ENCODE measurements around the gene RPSA. TPM values are rescaled to one million over a fixed set of nuclear protein-coding genes. Genes with fewer than 3 reads are reported as not detected.
"Not testable (repeated sequence)": the region's sequence is repeated elsewhere in the genome, so short reads cannot be mapped to it uniquely, and the experiment has no call there.

Gene RPSA
- total RNA-seq, 1 donor from 2014 or later, result 1,935 TPM

GRCh38 chr3:39404943-39405686, 1.4 kb upstream of the RPSA start:
- intact Hi-C loops (cut with micrococcal nuclease), result loop anchor here (5.0 to 10.0 kb wide), 3 partner anchors 900 to 1240 kb away; partner anchors contain the start of genes EIF1B, OXSR1 and RPL14
- Mint-ChIP-seq H3K36me3 (ENCODE audit: low read depth) (peaks cover 55% of the 10 kb centered on the region), H3K9me3 (no peaks in the 10 kb centered on the region), H3K4me3 (no peak overlapping the region), H3K27ac (no peak overlapping the region), H3K27me3 (peaks cover 2% of the 10 kb centered on the region), H3K4me1 (peaks cover 29% of the 10 kb centered on the region)
- no peak for DNase-seq

- H3K27me3 Mint-ChIP-seq, result peaks cover 2% of the 10 kb centered on the region
- peak overlapping the region; percentile 99 for H3K27ac Mint-ChIP-seq
- intact Hi-C loops (cut with micrococcal nuclease), result loop anchor here (1.0 to 10.0 kb wide), 7 partner anchors 11 to 1241 kb away; partner anchors contain the start of genes EIF1B, OXSR1, RPL14 and SCN11A
- peaks cover 32% of the 10 kb centered on the region for H3K4me1 Mint-ChIP-seq
- no peaks in the 10 kb centered on the region for H3K9me3 Mint-ChIP-seq
- H3K36me3 Mint-ChIP-seq (ENCODE audit: low read depth), result peaks cover 56% of the 10 kb centered on the region
- H3K4me3 Mint-ChIP-seq, result peak overlapping the region; percentile 92
- no peak for DNase-seq
These were observed 693 bp upstream of the RPSA start for GRCh38 chr3:39405687-39406367.

GRCh38 chr3:39407259-39407629, 724 bp downstream of the RPSA start:
- no peak for DNase-seq
- H3K9me3 Mint-ChIP-seq, result no peaks in the 10 kb centered on the region
- H3K4me1 Mint-ChIP-seq, result peaks cover 38% of the 10 kb centered on the region
- H3K4me3 Mint-ChIP-seq, result peak overlapping the region; percentile 92
- peak overlapping the region; percentile 99 for H3K27ac Mint-ChIP-seq
- intact Hi-C loops (cut with micrococcal nuclease), result loop anchor here (5.0 to 10.0 kb wide), 3 partner anchors 898 to 1242 kb away; partner anchors contain the start of genes EIF1B, OXSR1 and RPL14
- peaks cover 2% of the 10 kb centered on the region for H3K27me3 Mint-ChIP-seq
- peaks cover 59% of the 10 kb centered on the region for H3K36me3 Mint-ChIP-seq (ENCODE audit: low read depth)

GRCh38 chr3:39407773-39408492, 1.4 kb downstream of the RPSA start:
- Mint-ChIP-seq H3K9me3 (no peaks in the 10 kb centered on the region), H3K27ac (peak overlapping the region; percentile 99), H3K4me3 (peak overlapping the region; percentile 92), H3K4me1 (peaks cover 42% of the 10 kb centered on the region), H3K27me3 (peaks cover 2% of the 10 kb centered on the region), H3K36me3 (ENCODE audit: low read depth) (peaks cover 65% of the 10 kb centered on the region)
- intact Hi-C loops (cut with micrococcal nuclease), result loop anchor here (5.0 to 10.0 kb wide), 3 partner anchors 897 to 1243 kb away; partner anchors contain the start of genes EIF1B, OXSR1 and RPL14
- no peak for DNase-seq

- DNase-seq, result no peak
- H3K36me3 Mint-ChIP-seq (ENCODE audit: low read depth), result peaks cover 70% of the 10 kb centered on the region
- H3K27ac Mint-ChIP-seq, result peak overlapping the region; percentile 99
- H3K4me3 Mint-ChIP-seq, result peak overlapping the region; percentile 92
- H3K4me1 Mint-ChIP-seq, result peaks cover 43% of the 10 kb centered on the region
- intact Hi-C loops (cut with micrococcal nuclease), result loop anchor here (5.0 to 10.0 kb wide), 3 partner anchors 896 to 1244 kb away; partner anchors contain the start of genes EIF1B, OXSR1 and RPL14
- no peaks in the 10 kb centered on the region for H3K9me3 Mint-ChIP-seq
- peaks cover 2% of the 10 kb centered on the region for H3K27me3 Mint-ChIP-seq
These were observed 2.2 kb downstream of the RPSA start for GRCh38 chr3:39408493-39409372.

GRCh38 chr3:39409514-39410136, 3.1 kb downstream of the RPSA start:
- peaks cover 77% of the 10 kb centered on the region for H3K36me3 Mint-ChIP-seq (ENCODE audit: low read depth)
- H3K27ac Mint-ChIP-seq, result peak overlapping the region; percentile 75
- peaks cover 2% of the 10 kb centered on the region for H3K27me3 Mint-ChIP-seq
- no peaks in the 10 kb centered on the region for H3K9me3 Mint-ChIP-seq
- DNase-seq, result no peak
- H3K4me3 Mint-ChIP-seq, result peak overlapping the region; percentile 92
- peaks cover 43% of the 10 kb centered on the region for H3K4me1 Mint-ChIP-seq
- intact Hi-C loops (cut with micrococcal nuclease), result loop anchor here (5.0 to 10.0 kb wide), 3 partner anchors 895 to 1245 kb away; partner anchors contain the start of genes EIF1B, OXSR1 and RPL14

GRCh38 chr3:39410893-39411292, 4.4 kb downstream of the RPSA start:
- H3K36me3 Mint-ChIP-seq (ENCODE audit: low read depth), result peaks cover 82% of the 10 kb centered on the region
- intact Hi-C loops (cut with micrococcal nuclease), result no loop called here
- peaks cover 44% of the 10 kb centered on the region for H3K4me1 Mint-ChIP-seq
- peaks cover 2% of the 10 kb centered on the region for H3K27me3 Mint-ChIP-seq
- no peak overlapping the region for H3K4me3 Mint-ChIP-seq
- no peaks in the 10 kb centered on the region for H3K9me3 Mint-ChIP-seq
- H3K27ac Mint-ChIP-seq, result no peak overlapping the region
- DNase-seq, result no peak

- H3K4me1 Mint-ChIP-seq, result peaks cover 40% of the 10 kb centered on the region
- H3K9me3 Mint-ChIP-seq, result no peaks in the 10 kb centered on the region
- H3K4me3 Mint-ChIP-seq, result no peak overlapping the region
- peaks cover 75% of the 10 kb centered on the region for H3K36me3 Mint-ChIP-seq (ENCODE audit: low read depth)
- no peak overlapping the region for H3K27ac Mint-ChIP-seq
- H3K27me3 Mint-ChIP-seq, result no peaks in the 10 kb centered on the region
- DNase-seq, result no peak
- intact Hi-C loops (cut with micrococcal nuclease), result no loop called here
These were observed 6.2 kb downstream of the RPSA start for GRCh38 chr3:39412668-39413260.

- intact Hi-C loops (cut with micrococcal nuclease), result no loop called here
- no peak overlapping the region for H3K27ac Mint-ChIP-seq
These were observed 7.3 kb downstream of the RPSA start for GRCh38 chr3:39413691-39414420.

GRCh38 chr3:39414421-39414907, 7.9 kb downstream of the RPSA start:
- Mint-ChIP-seq H3K4me3 (no peak overlapping the region), H3K27me3 (peaks cover 3% of the 10 kb centered on the region), H3K4me1 (peaks cover 28% of the 10 kb centered on the region), H3K36me3 (ENCODE audit: low read depth) (peaks cover 58% of the 10 kb centered on the region), H3K27ac (peak overlapping the region; percentile 80), H3K9me3 (no peaks in the 10 kb centered on the region)
- intact Hi-C loops (cut with micrococcal nuclease), result no loop called here
- no peak for DNase-seq

More at GRCh38 chr3:39413691-39414420, 7.3 kb downstream of the RPSA start:
- Mint-ChIP-seq H3K36me3 (ENCODE audit: low read depth) (peaks cover 64% of the 10 kb centered on the region), H3K4me1 (peaks cover 31% of the 10 kb centered on the region), H3K9me3 (no peaks in the 10 kb centered on the region), H3K27me3 (no peaks in the 10 kb centered on the region), H3K4me3 (no peak overlapping the region)
- DNase-seq, result no peak

GRCh38 chr3:39415302-39415701, 8.8 kb downstream of the RPSA start:
- H3K4me3 Mint-ChIP-seq; intact Hi-C loops (cut with micrococcal nuclease); DNase-seq; H3K9me3 Mint-ChIP-seq; H3K27me3 Mint-ChIP-seq: not testable (repeated sequence)
- H3K36me3 Mint-ChIP-seq (ENCODE audit: low read depth), result peaks cover 51% of the 10 kb centered on the region
- peaks cover 23% of the 10 kb centered on the region for H3K4me1 Mint-ChIP-seq
- H3K27ac Mint-ChIP-seq, result peak overlapping the region; percentile 29
